Keratinocyte (primary cell): ENCODE data around the gene GGTLC1.

ENCODE experiments used
- CTCF ChIP-seq, 3 experiments: IDR thresholded peaks in 1 of 3; conservative IDR thresholded peaks in 1 of 3; optimal IDR thresholded peaks in 1 of 3; 2 replicates in 2 of 3; 3 replicates in 1 of 3; pipeline versions ENCODE3 to v1.5.1; 2011; ENCODE audit warnings: low read length in 3 of 3, mild to moderate bottlenecking in 3 of 3, moderate library complexity in 2 of 3, control low read depth in 1 of 3, inconsistent platforms in 1 of 3; ENCODE audit not compliant: insufficient read depth in 2 of 3; ENCODE audit errors: extremely low read depth in 1 of 3
- EZH2 ChIP-seq: IDR thresholded peaks from one replicate; pipeline ENCODE4 v1.6.1; 2012; ENCODE audit warnings: inconsistent platforms, mild to moderate bottlenecking, low read length, moderate library complexity

GRCh38 chr20:23938118-23938438, 50.5 kb downstream of the GGTLC1 start:
- TF ChIP-seq CTCF (optimal IDR thresholded peaks at IDR 0.05 in 1 of 3, IDR thresholded peaks at IDR 0.05 in 1 of 3, conservative IDR thresholded peaks at IDR 0.05 in 1 of 3; ENCODE audit: extremely low read depth in 1 of 3, insufficient read depth in 2 of 3, low read length in 3 of 3): no peak
- no peak for TF ChIP-seq EZH2
